NCI-H2227 (cell line): ENCODE results near the gene RIN3.

Experiments used
- DNase-seq: peaks from one replicate; lab custom pipeline; 2025; ENCODE audit not compliant: unreplicated experiment; lab: John Stamatoyannopoulos, UW

RIN3 gene

GRCh38 chr14:92706386-92706785 is 192.8 kb downstream of the RIN3 start:
- no peak for DNase-seq

DNA sequence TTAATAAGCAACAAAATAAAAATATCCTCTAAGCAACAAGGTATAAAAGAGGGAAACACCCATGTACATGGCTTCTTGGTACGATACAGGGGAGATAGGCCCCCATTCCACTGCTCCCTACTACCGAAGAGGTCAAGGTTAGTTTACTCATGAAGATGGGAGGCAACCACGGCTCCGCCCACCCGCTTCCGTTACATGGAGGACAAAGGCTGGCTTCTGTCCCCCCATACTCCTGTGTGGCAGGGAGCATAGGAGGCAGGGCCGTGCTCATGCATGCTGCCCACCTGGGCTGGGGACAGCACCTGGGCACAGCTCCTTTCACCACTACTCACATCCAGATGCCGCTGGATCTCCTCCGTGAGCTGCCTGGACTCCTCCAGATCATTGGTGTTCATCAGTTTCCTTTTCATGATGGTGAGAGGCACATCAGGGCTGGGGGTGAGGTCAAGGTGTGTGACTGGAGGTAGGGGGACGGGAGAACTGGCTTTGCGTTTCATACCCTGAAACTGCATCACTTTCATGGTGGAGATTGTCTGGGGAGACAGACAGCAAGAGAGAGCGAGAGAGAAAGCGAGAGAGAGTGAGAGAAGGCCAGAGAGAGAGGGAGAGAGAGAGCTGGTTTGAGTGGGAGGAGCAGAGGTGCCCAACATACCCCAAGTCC is 195.9 kb downstream of the RIN3 start:
- no peak for DNase-seq

DNA sequence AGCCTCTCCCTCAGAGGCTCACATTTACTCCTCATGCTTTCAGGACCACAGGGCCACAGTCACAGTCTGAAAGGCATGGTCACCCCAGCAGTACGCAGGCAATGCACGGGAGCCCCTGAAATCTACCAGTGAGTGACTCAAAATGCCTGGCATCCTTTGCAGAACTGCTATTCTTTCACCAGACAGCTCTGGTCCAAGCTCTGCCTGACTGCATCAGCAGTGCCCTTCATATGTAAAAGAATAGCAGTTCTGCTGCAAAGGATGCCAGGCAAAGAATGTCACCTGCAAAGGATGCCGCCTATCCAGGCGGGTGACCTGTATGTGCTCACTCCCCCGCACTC is 196.4 kb downstream of the RIN3 start:
- no peak for DNase-seq

GRCh38 chr14:92711976-92712653 is 198.5 kb downstream of the RIN3 start:
- DNase-seq = no peak

DNA sequence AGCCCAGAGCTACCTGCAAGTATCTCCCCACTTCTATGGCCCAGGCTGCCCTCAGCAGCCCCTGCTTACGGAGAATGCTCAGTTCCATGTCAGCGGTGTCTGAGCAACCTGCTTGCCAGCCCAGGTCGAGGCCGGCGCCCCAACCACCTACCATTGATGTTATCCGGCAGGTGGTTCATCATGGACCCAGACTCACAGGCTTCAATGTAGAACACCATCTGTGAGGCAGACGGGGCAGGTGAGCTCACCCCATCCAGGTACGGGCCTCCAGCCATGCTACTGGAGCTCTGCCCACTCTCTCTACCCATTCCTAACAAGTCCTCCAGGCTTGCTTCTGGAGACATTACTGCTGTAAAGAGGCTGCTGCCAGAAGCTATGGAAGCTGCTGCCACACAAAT is 199.1 kb downstream of the RIN3 start:
- DNase-seq = no peak

DNA sequence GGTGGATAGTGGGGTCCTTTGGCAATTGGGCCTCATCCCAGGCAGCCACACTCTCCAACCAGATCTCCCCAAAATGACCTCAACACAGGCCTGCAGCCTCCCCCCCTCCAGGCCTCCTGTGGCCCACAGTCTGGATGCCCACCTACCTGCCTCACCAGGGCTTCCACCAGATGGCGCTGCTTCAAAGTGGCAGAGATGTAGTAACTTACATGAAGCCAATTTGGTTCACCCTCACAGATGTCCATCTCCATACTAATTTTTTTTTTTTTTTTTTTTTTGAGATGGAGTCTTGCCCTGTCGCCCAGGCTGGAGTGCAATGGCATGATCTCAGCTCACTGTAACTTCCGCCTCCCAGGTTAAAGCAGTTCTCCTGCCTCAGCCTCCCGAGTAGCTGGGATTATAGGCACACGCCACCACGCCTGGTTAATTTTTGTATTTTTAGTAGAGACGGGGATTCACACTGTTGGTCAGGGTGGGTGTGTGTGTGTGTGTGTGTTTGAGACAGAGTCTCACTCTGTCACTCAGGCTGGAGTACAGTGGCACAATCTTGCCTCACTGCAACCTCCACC is 201.2 kb downstream of the RIN3 start:
- DNase-seq = peak; percentile 70

DNA sequence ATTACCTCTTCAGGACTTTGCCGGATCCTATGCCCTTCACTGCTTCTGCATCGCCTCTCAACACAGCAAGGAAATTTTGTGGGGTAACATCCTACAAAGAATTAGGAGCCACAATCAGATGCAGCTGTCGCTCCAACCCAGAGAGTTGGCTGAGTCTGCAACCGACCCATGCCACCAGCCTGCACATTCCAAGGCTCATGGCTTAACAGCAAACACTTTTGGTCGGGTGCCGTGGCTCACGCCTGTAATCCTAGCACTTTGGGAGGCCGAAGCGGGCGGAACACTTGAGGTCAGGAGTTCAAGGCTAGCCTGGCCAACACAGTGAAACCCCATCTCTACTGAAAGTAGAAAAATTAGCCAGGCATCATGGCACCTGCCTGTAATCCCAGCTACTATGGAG is 202.6 kb downstream of the RIN3 start:
- no peak for DNase-seq

GRCh38 chr14:92717571-92718042 is 204.0 kb downstream of the RIN3 start:
- no peak for DNase-seq

DNA sequence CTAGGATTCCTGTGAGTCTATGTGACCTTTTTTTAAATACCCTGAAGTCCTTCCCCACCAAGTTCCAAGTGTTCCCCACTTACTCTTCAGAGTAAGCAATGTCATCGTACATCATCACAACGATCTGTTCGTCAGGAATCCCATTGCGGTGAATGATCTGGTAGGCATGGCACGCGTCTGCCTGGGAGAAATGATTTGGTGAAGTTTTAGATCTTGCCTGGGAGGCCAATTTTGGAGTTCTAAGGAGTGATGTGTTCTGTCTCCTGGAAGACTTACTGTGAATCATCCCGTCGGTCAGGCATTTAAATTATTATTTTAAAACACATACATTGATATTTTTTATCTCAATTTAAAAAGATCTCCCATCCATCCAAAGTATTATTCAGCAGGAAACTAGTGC is 205.1 kb downstream of the RIN3 start:
- no peak for DNase-seq

DNA sequence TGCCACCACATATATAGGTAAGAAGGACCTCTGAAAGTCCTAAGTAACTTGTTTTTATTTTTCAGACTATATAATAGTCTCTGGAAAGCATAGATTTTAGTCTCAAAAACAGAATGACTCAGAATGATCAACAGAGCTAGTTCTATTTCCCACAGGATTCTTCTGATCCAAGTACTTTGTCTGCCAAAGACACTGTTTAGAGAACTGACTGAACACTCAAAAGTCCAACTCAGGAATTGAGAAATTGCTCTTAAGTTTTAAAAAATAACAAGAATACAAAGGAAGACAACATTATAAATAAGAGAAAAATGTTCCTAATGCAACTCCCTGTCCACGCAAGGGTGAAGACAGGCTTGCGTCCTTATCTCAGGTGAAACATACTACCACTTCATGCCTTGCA is 205.8 kb downstream of the RIN3 start:
- no peak for DNase-seq

DNA sequence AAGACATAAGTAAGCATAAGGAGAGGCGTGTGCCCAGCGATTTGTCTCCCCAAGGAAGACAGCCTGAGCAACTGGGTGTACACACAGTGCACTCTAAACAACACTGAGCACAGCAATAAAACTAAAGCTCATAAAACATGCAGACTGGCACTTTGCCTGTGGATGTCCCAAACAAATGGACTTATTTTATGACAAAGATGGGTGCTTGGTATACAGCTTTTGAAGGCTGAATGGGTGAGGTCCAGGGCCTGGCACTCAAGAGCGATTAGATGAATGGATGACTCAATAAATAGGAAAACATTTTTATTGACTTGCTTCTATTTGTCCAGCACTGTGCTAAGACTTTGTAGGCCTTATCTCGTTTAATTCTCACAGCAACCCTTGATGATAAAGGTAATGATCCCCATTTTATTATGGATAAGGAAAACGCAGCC is 206.3 kb downstream of the RIN3 start:
- no peak for DNase-seq

- DNase-seq = no peak
Measured at GRCh38 chr14:92724516-92725340, 211.1 kb downstream of the RIN3 start.

GRCh38 chr14:92726135-92726932 is 212.8 kb downstream of the RIN3 start:
- no peak for DNase-seq

DNA sequence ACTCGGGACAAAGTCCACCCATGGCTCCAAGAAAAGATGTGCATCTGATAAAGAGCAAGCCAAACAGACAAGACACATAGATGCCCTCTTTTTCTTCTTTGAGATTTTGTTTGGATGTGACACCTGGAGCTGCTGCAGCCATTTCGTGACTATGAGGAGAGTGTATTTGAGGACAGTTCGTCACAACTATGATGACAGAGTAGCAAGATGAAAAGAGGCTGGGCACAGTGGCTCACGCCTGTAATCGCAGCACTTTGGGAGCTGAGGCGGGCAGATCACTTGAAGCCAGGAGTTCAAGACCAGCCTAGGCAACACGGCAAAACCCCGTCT is 213.3 kb downstream of the RIN3 start:
- DNase-seq = no peak

- DNase-seq = no peak
Measured at GRCh38 chr14:92728759-92729364, 215.3 kb downstream of the RIN3 start.

GRCh38 chr14:92729634-92730358 is 216.2 kb downstream of the RIN3 start:
- no peak for DNase-seq

GRCh38 chr14:92731622-92732115 is 218.1 kb downstream of the RIN3 start:
- no peak for DNase-seq

GRCh38 chr14:92733007-92733406 is 219.4 kb downstream of the RIN3 start:
- DNase-seq = no peak

- no peak for DNase-seq
Measured at GRCh38 chr14:92734618-92735017, 221.0 kb downstream of the RIN3 start.

DNA sequence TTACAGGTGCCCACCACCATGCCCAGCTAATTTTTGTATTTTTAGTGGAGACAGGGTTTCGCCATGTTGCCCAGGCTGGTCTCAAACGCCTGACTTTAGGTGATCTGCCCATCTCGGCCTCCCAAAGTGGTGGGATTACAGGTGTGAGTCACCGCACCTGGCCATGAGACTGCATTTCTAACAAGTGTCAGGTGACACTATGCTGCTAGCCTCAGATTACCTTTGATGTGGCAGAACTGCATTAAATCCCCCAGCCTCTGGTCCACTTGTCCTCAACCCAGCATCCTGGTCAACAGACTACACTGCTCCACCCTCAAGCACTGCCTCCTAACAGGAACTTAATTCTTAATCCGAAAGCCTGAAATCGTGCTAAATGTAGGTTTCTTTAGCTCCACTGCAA is 221.8 kb downstream of the RIN3 start:
- DNase-seq = no peak
